Activated naive CD4-positive, alpha-beta T cell treated with Interleukin-2 at 50 U/mL for 16 hours (primary cell): ENCODE results near the gene MAGI1.

Experiments
- DNase-seq: peaks from one replicate; pipeline ENCODE4 v3.0.0-alpha.2; 2020

MAGI1 gene

DNA sequence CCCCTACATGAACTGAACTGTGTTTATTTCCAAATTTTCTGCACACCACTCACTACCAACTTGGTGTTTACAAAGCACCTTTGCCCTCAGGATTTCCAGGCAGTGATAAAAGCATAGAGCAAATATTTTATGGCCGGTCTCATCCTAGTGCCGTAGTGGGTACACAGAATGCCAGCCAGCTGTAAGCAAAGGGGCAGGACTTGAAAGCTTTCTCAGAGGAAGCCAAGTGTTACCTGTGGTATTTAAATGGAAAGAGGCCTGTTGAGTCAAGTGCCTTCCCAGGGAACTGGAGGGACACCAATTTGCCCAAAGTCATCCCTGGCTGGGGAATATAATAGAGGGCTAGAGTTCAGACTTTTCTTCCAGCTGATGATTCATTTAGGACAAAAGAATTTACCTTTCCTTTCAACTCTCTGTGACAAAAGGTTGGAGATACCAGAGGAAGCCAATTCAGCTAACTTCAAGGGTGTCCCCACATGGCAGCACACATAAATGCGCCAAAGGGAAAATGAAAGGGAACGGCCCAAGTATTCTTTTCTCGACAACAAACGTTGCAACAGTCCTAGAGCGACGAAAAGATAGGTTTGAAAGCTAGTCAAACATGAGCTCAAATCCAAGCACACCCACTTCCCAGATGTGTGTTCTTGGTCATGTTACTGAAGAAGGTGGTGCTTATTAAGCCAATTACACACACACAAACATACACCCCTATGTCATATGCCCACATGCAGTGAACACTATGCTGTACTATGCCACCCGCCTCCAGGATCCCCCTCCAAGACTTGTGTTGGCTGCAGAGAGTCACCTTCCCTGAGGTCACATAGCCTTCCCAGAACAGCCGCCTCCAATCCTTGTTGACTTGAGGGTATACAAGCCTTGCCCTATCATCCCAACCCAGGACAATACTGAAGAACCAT, 27.7 kb downstream of the MAGI1 start:
- no peak for DNase-seq

DNA sequence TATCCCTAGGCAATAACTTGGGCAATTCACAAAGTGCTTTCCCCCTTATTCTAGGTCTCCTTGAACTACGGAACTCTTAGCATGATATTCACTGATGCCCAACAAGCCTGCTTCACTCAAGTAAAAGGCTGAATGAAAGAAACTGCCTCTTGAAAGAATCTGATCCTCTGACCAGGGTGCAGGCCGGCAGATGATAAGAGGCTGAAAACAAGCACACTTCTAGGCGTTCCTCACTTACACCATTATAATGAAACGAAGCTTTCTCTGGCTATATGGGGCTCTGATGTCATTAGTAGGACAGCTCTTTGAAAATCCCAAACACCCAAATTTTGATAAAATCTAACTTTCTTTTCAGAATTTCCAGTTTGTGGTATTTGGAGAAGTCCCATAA, 28.4 kb downstream of the MAGI1 start:
- no peak for DNase-seq

DNA sequence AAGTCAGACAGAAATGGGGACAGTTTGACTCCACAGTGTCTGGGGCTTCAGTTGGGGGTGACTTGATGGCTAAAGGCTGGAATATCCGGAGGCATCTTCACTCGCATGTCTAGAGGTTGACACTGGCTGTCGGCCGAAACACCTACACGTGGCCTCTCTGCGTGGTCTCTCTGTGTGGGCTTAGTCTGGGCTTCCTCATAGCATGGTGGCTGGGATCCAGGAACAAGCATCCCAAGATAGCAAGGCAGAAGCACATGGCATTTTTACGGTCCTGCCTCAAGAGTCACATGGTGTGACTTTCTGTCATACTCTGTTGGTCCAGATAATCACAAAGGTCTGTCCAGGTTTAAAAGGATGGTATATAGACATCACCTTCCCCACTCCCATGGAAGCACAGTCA, 34.5 kb downstream of the MAGI1 start:
- no peak for DNase-seq

DNA sequence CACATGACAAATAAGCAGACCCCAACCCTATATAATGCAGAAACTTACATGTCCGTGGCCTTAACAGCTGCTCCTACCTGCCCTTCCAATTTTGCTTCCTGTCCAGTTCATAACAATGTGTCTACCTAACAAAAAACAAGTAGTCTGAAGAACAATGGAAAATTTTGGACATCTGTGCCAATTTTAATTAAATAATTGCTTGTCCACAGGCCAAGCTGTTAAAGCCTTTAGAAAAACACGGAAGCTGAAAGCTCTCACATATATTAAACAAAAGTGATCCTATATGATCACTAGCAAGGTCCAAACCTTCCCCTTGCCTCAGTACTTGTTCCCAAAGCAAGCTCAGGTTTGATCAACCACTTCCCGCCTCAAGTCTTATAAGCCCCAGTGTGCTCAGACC, 37.1 kb downstream of the MAGI1 start:
- no peak for DNase-seq

DNA sequence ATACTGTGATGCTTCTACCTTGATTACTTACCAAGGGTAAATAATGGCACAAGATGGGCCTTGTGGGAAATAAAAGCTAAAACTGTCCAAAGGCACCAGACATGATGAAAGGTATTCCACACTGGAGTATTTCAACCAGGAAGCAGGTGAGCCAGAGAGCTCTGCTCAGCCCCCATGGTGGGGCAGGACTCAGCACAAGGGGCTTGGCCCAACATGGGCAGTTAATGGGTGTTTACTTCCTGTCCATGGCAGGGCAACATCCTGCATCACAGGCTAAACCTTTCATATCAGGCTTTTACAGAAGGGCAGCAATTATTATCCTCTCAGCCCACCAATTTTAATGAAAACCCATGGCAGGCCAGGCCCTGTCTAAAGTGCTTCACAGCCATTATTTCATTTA, 38.2 kb downstream of the MAGI1 start:
- DNase-seq, result no peak

DNA sequence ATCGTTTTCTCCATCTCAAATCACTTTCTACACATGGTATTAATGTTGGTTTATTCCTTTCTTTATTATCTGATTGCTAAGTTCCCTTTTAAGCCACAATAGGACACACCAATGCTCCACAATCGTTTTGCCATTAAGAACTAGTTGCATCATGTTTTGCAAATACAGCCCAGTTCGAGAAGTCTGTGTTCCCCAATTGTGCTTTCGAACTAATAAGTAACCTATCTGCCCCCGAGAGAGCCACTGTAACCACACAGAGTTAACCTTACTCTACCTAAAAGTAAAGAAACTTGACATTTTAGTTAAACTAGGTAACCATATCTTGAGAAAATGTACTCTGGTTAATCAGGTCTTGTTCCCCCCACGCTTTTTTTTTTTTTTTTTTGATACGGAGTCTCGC, 39.1 kb downstream of the MAGI1 start:
- no peak for DNase-seq

DNA sequence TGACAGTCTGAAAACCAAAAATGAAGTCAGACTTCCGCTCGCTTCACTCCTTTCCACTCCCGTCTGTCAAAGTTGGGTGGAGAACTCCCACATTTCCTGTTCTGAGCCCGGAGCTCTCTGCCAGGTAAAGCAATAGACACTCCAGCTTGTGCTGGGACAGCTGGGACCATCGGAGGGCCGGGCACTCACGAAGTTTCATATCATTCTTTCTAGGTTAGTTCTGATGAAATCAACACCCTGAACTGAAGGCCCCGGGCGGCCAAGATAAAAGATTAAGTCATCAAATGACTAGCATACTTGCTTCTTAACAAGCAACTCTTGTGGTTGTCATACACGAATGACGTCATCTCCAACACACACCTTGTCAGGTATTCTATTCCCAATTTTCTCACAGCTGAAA, 42.1 kb downstream of the MAGI1 start:
- no peak for DNase-seq

DNA sequence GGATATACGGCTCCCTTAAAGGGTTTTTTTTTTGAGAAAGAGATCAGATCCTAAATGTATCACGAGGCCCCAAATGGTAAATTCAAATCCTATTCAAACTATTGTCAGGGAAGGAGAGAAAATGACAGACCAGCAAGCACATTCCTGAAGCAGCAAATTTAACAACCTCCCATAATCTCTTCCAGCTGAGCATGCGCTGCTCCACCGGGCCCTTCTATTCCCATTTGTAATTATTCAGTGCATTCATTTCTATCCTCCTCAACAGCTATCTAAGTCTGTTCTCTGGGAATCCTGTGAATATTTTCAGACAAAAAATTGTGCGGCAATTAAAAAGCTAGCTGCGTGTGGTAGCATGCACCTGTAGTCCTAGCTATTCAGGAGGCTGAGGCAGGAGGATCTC, 43.2 kb downstream of the MAGI1 start:
- no peak for DNase-seq

DNA sequence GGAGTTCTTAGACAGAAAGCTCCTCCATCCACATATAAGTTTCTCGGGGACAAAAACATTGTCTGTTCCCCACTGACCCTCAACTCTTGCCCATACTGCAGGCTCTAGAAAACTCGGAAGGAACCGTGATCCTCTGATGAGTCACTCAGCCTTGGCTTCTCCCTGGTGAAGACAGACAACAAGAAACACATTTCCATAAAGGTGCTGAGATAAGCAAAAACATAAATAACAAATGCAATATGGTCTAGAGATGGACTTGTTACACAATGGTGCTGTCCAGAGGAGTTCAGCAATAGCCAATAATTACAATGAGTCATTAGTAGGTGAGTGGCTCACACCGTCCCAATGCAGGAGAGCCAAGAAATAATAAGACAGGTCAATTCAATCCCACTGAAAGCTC, 43.7 kb downstream of the MAGI1 start:
- no peak for DNase-seq

DNA sequence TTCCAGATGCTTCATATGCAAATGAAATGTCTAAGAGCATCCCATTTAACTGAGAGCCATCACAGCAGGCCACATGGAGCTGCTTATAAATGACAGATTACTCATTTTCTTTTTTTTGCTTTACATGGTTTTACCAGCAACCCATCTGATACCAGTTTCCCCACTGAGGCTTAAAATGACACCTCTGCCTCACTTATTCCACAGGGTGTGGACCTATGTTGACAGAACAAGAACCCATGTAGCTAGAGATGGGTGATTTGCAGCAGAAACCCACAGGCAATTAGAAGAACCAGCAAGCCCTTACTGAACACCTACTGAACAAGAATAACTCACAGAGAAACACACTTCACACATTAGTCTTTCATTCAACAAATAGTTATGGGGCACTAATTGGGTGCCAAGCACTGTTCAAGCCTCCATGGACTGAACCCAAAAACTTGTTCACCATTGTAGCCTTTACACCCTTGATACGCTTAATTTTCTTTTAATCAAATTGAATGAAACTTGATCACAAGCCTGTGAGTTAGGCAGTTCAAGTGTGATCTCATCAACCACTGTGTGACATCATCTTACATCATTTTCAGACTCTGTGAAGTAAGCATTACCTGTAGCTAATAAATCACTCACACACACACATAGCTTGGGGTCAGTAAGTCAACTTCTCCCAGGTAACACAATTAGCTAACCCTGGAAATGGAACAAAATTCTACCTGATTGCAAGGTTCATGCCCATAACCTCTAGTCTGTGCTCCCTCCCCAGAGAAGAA, 45.4 kb downstream of the MAGI1 start:
- no peak for DNase-seq

DNA sequence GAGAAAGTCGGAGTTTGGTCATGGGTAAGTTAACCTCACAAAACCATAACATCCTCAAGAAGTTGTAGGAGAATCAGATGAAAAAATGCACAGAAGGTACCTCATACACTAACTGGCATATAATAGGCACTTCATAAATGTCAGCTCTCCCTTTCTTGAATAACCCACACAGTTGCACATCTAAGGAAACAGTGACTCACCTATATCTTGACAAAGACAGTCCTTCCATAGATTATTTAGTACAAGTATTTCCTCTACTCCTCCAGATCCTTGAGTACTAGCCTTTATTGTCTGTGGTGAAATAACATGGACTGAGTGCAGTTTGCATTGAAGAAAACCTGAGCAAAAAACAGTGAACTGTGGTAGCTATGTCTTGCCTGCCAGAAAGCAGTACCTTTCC, 46.6 kb downstream of the MAGI1 start:
- DNase-seq, result no peak

DNA sequence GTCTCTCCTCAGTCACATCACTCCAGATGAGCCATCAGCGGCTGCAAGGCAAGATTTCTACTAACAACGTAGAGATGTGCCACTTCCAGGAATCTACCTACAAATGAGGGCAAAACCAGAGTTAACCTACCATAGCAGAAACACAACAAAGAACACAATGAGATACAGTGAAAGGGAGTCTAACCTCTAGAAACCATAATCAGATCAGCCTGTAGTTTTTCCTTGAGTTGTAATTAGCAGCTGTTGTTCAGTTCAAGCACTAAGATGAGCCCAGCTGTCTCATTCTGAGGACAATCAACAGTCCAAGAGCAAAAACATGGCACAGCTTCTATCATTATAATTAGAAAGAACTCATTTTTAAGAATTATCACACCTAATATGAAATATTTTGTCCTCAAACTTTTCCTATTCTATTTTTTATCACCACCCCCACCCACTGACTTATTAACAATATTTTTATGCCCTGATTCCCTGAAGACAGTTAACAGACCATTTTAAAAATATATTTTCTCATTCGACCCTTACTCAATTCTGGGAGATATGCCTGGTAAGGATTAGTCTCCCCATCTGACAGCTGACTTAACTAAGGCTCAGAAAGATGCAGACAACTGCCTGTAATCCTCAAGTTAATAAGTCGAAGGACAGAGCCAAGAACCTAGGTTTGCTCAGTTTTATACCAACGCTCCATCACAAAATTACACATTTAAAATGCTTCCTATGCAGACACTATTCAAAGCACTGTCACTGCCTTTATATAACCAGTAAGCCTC, 50.1 kb downstream of the MAGI1 start:
- no peak for DNase-seq

DNA sequence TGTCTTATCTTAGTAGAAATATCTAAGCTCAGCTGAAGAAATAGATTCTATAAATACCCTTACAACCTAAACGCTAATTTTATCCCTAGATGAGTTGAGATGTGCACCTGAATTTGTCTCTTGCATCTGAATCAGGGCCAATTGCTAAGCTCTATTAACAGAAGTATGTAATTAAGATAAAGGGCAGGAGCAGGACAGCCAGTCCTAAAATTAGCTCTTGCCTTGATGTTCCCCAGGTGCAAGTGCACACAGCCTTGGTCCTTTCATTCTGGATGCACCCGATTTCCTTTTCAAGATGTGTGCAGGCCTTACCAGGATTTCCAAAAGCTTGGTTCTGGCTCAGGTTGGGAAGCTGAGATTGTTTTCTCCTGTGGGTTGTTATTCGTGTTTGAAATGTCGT, 52.4 kb downstream of the MAGI1 start:
- DNase-seq, result no peak

DNA sequence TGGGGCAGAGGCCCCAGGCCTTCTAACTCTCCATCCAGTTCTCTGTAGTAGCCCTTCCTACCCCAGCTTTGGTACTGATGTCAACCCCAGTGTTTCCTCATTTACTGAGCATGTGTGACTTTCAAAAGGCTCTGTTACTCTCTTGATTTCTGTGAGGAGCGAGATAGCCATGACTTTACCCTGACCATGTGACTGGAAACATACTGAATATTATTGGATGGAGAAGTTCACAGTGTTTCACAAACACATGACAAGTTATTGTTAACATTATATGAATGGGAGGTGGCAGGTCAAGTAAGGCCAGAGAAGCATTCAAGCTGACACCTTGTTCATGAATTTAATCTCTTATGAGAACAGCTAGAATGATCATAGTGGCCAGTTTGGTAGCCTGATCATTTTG, 53.7 kb downstream of the MAGI1 start:
- no peak for DNase-seq

DNA sequence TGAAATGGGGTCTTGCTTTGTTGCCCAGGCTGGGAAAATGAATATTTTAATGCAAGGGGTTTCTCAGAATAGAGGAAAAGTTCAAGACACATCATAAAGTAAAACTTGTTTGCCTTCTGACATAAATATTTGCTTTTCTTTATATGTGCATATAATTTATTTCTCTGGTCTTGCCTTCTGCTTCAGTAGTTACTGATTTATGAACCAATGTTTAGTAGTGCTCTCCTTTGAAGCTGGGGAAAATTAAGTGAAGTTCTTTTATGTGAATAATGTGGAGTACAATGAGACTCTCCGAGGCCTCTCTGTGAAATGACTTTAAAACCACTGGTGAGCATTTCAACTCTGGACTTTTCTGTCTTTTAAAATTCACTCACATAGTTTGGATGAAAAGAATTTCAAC, 55.6 kb downstream of the MAGI1 start:
- no peak for DNase-seq

DNA sequence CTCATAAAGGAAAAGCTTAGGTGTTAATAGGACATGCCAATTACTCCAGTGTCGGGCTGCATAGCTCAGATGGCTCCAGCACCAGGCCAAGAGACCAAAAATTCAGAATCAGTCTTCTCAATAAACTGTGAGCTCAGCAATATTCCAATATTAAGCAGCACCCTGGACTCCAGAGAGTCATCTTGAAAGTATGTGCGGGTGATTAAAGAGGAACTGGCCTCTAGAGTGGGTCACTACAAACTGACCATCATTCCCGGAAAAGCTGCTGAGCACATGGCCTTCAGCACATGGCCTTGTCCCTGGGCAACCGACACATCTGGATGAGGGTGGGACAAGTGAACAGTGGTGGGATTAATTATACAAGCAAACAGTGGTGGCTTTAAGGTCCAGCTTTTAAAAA, 59.0 kb downstream of the MAGI1 start:
- no peak for DNase-seq

DNA sequence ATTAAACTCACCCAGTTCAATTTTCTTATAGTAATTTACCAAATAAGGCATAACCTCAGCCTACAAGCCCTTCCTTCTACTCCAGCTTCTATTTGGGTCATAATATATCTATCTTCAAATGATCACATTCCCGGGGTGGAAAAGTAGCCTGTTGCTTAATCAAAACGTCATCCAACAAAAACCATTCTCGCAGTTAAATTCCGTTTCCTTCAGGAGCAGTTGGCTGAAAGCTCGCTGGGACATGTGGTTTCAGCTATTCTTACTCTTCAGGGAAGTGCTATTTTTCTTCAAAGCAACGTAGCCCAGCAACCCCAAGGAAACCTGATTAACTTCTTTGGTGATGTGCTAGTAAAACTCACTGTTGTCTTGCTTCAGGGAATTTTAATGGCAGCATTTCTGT, 59.6 kb downstream of the MAGI1 start:
- no peak for DNase-seq

DNA sequence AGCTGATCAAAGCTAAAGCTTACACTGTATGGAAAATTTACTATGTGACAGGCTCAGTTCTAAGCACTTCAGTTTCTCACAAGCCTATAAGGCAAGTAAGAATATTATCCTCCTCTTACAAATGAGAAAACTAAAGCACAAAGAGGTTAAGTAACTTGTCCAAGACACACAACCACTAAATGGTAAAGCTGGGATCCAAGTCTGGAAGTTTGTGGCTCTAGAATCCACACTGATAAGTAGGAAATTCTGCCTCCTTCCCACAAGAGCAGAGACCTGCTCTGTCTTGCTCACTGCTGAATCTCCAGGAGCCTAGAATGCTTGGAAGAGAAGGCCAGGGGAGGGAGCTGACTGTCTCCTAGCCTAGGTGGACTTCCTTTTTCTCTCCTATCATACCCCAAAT, 60.6 kb downstream of the MAGI1 start:
- no peak for DNase-seq

DNA sequence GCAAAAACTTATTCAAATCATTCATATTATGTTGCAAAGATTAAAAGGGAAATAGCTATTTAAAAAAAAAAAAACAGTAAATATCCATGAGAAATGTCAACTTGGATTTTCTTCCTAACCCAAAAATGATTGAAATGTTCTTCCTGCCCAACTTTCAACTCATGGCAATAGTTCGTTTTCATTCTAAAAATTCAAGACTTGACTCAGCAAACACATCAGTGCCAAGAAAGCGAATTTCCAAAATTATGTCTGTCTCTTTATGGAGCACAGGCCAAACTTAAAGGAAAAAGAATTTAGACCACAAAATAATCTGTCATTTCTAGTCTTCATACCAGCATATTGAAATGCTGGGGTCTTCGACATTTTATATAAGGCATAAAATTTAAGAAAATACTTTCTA, 63.7 kb downstream of the MAGI1 start:
- DNase-seq, result no peak

DNA sequence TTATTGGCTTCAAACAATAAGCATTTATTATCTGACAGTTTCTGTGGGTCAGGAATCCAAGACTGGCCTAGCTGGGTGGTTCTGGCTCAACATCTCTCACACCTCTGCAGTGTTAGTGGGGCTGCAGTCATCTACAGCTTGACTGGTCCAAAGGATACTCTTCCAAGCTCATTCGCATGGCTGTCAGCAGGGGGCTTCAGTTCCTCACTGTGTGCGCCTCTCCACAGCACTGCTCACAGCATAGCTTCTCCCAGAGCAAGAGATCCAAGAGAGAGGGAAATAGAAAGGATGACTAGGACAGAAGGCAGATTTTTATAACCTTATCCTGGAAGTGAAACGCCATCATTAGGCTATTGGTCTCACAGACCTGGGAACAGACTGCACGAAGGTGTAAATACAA, 64.2 kb downstream of the MAGI1 start:
- DNase-seq, result no peak

DNA sequence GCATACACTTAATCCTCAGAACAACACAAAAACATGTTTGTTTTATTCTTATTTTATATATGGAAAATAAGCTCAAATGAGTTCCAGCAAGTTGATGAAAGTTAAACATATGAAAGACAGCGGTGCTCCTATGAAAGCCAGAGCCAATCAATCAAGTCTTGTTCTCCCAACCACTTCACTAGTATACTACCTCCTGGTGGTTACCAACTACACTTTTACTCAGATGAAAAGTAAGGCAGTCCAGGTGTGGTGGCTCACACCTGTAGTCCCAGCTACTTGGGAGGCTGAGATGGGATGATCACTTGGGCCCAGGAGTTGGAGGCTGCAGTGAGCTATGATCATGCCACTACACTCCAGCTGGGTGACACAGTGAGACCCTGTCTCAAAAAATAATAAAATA, 66.0 kb downstream of the MAGI1 start:
- no peak for DNase-seq

DNA sequence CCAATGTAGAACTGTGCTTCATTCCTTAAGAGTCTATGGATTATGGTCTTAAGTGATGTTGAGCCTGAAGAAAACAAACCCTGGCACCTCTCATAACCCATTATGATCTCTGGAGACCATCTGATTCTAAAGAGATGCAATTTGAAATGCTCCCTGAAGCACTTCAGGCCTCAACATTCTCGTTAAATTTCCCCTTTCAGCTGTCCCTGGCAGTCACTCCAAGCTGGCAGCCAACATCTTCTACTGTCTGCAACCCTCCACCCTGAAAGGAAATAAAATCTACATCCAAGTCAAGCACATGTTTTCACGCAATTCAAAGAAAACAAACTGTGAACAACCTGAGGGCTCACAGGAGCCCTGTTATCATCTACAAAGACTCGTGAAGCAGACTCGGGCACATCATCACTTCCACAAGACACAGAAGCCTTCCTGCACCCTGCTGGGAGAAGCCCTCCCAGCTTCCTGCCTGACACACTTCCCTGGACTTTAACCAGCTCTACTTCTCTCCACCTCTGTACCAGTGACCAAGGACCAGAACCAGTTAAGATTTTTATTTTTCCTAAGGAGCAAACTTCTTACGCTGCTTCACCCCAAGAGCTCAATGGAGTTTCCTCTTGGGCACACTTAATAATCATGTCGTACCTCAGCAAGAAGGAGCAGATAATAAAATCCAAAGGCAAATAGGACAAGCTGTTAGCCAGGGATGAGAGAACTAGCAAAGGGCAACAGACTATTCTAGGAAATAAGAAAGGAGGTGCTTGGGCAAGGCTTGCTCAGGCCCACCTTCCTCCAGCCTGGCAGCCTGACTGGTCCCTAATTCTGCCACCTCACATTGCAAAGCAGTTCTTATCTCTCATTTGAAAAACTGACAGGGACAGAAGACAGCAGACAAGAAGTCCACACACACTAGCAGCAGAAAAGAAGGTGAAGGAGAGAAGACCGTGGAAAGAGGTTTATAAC, 67.1 kb downstream of the MAGI1 start:
- DNase-seq, result no peak

DNA sequence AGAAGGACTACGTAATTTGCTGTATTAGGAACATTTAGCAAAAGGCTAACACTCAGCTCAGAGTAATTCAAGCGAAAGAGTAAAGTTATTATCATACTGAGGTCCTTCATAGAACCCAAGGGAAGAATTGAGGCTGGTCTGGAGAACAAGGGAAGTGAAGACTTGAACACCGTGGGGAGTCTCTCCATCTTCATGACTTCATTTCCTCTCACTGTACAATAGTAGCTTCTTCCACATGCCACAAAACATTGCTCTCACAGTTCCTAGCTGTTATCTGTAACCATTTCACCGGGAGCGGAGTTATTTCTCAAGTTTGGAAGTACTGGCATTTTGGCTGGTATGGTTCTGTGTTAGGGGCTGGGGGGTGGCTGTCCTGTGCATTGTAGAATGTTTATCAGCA, 69.7 kb downstream of the MAGI1 start:
- DNase-seq, result no peak
